GM19035 (cell line): ENCODE data around the gene BET1L.
A peak's percentile ranks its signal among the peaks of the same experiment; 100 is the strongest.
"Not testable (repeated sequence)": the region's sequence is repeated elsewhere in the genome, so short reads cannot be mapped to it uniquely, and the experiment has no call there.

Source experiments
- ATAC-seq: cut with Tn5 transposase; IDR thresholded peaks from one replicate; pipeline ENCODE4 v1.9.1; 2021; ENCODE audit not compliant: unreplicated experiment

Gene BET1L

GRCh38 chr11:207208-207862, at the start of gene BET1L, which contains the start of gene RIC8A:
Gene BET1L, minus strand, starts transcription at chr11:207399. Its CDS starts 78 bp downstream, at chr11:207321.
Gene RIC8A, plus strand, starts transcription at chr11:207708. Its CDS starts 1,147 bp downstream, at chr11:208855.
- peak; percentile 75 for ATAC-seq

GRCh38 chr11:255816-256215, 48.6 kb upstream of the BET1L start:
- no peak for ATAC-seq

- ATAC-seq, result no peak
Observed at GRCh38 chr11:255176-255575, 48.0 kb upstream of the BET1L start.

GRCh38 chr11:253886-254270, 46.7 kb upstream of the BET1L start:
- ATAC-seq, result no peak

- no peak for ATAC-seq
Observed at GRCh38 chr11:253160-253885, 46.1 kb upstream of the BET1L start.

GRCh38 chr11:252666-253065, 45.5 kb upstream of the BET1L start:
- ATAC-seq, result no peak

GRCh38 chr11:251550-251949, 44.4 kb upstream of the BET1L start:
- no peak for ATAC-seq

GRCh38 chr11:250740-251299, 43.6 kb upstream of the BET1L start:
- no peak for ATAC-seq

GRCh38 chr11:250274-250673, 43.1 kb upstream of the BET1L start:
- ATAC-seq, result no peak

- no peak for ATAC-seq
Observed at GRCh38 chr11:249062-249461, 41.9 kb upstream of the BET1L start.

- ATAC-seq, result no peak
Observed at GRCh38 chr11:244376-244775, 37.2 kb upstream of the BET1L start.

GRCh38 chr11:241634-242033, 34.4 kb upstream of the BET1L start:
- ATAC-seq, result no peak

GRCh38 chr11:240315-240714, 33.1 kb upstream of the BET1L start:
- ATAC-seq, result no peak

- ATAC-seq, result not testable (repeated sequence)
Observed at GRCh38 chr11:238346-238745, 31.1 kb upstream of the BET1L start.

- ATAC-seq, result peak; percentile 76
Observed at GRCh38 chr11:236774-237767, 29.9 kb upstream of the BET1L start, which contains the start of gene PSMD13. Gene PSMD13, plus strand, starts transcription at chr11:236976. Its CDS starts 74 bp downstream, at chr11:237050.

- ATAC-seq, result peak; percentile 75
Observed at GRCh38 chr11:235997-236773, 29.0 kb upstream of the BET1L start, which contains the start of gene SIRT3. Gene SIRT3, minus strand, starts transcription at chr11:236342. Its CDS starts 14 bp downstream, at chr11:236328.

GRCh38 chr11:235609-235996, 28.4 kb upstream of the BET1L start:
- ATAC-seq, result peak; percentile 9

- ATAC-seq, result no peak
Observed at GRCh38 chr11:235180-235579, 28.0 kb upstream of the BET1L start.

GRCh38 chr11:232783-233565, 25.8 kb upstream of the BET1L start:
- ATAC-seq, result no peak
